CD4-positive, alpha-beta T cell treated with Interleukin-21 for 1 hour (primary cell): ENCODE data around the gene ARL6IP4.

ENCODE experiments used
- DNase-seq: peaks from one replicate; pipeline ENCODE4 v3.0.0-alpha.2; 2020

ARL6IP4 gene

GRCh38 chr12:122991623-122992275 is 11.3 kb downstream of the ARL6IP4 start:
- DNase-seq, result no peak

GRCh38 chr12:122992386-122992785 is 11.9 kb downstream of the ARL6IP4 start:
- DNase-seq, result no peak

- no peak for DNase-seq
Measured at GRCh38 chr12:122994140-122994675, 13.7 kb downstream of the ARL6IP4 start.

- DNase-seq, result no peak
Measured at GRCh38 chr12:122994781-122995502, 14.5 kb downstream of the ARL6IP4 start.

DNA sequence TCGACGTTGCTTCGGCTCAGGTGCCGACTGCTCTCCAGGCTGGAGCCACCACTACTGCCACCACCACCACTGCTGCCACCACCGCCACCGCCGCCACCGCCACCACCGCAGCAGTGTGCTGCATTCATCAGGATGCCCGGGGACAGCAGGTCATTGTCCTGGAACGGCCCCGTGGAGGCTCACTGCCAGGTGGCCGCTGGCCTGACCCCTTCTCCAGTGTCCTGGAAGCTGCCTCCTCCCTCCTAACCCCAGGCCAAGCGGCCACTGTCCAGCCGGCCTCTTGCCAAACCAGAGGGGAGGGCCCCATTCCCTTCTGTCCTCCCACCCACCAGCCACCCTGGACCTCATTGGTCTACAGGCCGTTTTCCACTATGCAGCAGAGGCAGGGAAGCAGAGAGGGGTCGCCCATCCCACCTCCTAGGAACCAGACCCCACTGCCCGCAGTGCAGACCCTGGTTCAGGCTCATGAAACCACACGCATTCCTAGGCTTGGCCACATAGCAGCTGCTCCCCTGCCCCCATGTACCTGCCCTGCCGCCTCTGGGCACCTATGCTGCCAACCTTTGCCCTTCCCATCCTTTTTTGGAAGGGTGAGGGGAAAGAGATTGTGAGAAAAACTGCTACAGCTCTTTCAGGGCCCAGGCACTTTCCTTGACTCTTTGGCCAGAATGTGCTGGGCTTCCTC is 15.2 kb downstream of the ARL6IP4 start:
- no peak for DNase-seq

DNA sequence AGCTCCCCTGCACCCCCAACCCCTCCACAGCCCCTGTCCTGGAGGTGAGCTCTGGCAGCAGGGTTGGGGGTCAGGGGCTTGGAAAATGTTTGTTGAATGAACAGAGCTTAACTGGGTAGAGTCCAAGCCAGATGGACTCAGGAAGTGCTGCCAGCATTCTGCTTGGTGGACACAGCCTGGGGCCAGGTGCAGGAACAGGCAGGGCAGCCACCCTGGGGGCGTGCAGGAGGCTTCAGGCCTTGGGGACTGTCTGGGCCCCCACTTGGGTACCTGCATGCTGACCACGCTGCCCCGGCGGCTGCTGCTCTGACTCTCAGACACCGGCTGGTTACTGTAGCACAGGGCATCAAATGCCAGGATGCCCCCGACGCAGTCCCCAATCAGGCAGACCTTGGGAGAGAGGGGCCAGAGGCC is 15.7 kb downstream of the ARL6IP4 start:
- DNase-seq, result no peak

DNA sequence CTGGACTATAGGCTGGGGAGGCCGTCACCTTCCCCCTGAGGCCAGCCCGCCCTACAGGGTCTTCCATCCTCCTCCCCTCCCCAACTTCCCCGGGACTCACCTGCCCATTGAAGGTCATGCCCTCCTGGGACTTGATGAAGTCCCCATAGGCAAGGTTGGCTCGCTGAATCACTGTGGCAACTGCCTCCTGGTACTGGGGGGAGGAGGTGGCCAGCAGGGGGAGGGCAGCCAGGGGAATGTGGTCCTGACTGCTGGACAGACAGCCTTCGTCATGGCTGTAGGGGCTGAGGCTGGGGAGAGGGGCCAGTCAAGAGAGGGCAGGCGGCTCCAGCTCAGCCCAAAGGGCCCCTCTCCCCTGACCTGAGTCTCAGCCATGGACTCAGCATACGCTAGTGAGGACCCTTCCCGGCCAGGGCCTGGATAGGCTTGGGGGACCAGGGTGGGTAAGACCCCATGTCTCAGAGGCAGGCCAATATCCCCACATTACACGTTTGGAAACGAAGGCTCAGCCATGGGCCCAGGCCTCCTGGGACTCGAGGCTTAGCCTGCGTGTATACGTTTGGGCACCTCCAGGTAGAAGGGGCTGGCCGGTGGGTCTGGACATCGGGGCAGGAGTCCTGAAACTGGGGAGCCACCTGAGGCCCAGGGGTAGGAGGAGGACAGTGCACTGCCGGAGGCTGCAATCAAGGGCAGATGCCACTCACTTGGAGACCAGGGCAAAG is 16.3 kb downstream of the ARL6IP4 start:
- DNase-seq, result no peak

- no peak for DNase-seq
Measured at GRCh38 chr12:122997343-122998250, 17.1 kb downstream of the ARL6IP4 start.

DNA sequence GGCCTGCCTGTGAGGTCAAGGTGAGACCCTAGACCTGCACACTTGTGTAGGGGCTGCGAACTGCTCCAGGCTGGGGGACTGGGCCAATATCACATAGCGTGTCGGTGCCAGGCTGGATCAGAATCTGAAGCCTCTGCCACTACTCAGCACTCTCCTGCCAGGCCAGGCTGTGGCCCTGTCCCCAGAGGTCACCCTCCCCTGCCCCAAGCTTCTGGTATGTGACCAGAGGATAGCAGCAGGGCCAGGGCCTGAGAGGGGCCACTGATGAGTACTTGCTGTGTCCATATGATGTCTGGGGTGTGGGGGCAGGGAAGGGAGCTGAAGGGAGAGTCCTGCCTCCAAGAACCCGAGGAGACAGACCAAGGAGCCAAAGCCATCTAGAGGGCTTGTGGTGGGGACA is 17.8 kb downstream of the ARL6IP4 start:
- DNase-seq, result no peak

GRCh38 chr12:122999196-122999946 is 18.9 kb downstream of the ARL6IP4 start:
- DNase-seq, result no peak

- no peak for DNase-seq
Measured at GRCh38 chr12:122999986-123000420, 19.5 kb downstream of the ARL6IP4 start.

GRCh38 chr12:123000578-123000977 is 20.1 kb downstream of the ARL6IP4 start:
- DNase-seq, result no peak

DNA sequence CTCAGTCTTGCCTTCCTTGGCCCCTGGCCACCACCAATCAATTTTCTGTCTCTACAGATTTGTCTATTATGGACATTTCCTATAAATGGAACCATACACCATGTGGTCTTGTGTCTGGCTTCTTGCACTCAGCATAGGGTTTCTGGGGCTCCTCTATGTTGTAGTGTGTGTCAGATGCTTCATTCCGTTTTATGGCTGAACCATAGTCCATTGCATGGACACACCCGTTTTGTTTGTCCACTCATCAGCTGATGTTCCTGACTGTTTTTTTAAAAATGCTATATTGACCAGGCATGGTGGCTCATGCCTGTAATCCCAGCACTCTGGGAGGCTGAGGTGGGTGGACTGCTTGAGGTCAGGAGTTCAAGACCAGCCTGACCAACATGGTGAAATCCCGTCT is 21.0 kb downstream of the ARL6IP4 start:
- DNase-seq, result no peak

DNA sequence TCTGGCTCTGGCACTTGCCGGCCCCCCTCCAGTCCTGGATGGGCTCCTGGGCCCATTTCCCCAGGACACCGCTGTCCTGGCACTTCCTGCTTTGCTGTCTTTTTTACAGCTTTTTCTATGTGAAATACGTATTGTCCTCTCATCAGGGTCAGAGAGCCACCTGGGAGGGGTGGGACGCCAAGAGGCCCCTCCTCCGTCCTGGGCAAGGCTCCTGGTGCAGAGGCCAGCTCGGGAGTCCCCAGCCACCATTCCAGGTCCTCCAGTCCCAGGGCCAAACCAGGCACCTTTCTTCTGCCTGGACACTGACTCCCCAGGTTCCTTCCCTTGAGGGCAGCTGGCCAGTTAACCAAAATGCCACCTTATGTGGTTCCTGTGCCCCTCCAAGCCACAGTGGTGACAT is 22.8 kb downstream of the ARL6IP4 start:
- DNase-seq, result no peak

DNA sequence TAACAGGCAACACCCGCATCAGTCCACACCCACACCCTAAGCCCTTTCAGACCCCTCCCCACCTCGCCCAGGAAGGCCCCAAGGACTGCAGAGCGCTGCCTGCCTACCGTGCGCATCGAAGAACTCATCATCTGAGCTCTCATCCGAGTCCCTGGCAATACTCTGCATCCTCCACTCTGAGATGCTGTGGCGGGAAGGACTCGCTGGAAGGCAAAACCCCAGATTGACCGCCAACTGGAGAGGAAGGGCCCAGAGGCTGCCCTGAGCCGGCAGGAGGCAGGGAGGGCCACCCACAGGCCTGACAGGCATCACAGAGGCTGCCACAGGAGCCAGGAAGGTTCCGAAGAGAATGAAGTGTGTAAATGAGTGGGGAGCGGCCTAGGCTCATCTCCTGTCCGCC is 23.8 kb downstream of the ARL6IP4 start:
- no peak for DNase-seq

- DNase-seq, result no peak
Measured at GRCh38 chr12:123005081-123005626, 24.7 kb downstream of the ARL6IP4 start.

- no peak for DNase-seq
Measured at GRCh38 chr12:123006977-123007376, 26.5 kb downstream of the ARL6IP4 start.

DNA sequence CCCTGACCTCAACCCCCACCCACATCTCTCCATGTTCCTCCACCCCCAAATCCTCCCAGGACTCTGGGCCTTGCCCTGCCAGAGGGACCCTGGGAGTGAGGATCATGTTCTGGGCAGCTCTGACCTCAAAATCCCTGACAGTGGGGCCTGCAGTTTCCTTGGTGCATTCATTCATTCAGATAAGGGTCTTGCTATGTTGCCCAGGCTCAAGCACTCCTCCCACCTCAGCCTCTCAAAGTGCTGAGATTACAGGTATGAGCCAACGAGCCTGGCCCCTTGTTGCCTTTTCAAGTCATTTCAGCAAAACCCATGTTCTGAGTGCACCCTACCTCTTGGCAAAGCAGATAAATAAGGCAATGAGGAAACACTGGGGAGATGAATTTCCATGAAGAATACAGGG is 29.6 kb downstream of the ARL6IP4 start:
- no peak for DNase-seq

DNA sequence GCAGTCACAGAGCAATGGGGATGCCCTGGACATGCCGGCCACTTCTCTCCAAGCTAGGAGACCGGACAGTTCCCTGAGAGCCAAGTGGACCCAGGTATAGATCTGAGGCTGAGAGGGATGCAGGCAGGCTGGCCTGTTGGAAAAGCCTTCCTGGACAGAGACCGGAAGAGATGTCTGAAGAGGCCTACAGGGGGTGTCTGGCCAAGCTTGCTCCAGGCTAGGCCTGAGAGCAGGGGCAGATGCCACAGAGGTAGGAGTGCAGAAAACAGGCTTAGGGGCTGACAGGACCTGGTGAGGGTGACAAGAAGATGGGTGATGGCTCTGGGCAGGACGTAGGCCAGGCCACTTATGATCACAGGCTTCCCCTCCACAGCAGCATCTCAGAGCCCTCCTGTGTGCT is 30.2 kb downstream of the ARL6IP4 start:
- no peak for DNase-seq

- DNase-seq, result no peak
Measured at GRCh38 chr12:123011701-123012100, 31.2 kb downstream of the ARL6IP4 start.
